Progenitor cell of endocrine pancreas (in vitro differentiated cells): ENCODE data around the gene LZTFL1. TPM values are rescaled to one million over a fixed set of nuclear protein-coding genes. Genes with fewer than 3 reads are reported as not detected.

Experiments
- DNase-seq: peaks from one replicate; pipeline ENCODE4 v3.0.0; 2021; ENCODE audit warnings: low spot score; ENCODE audit not compliant: unreplicated experiment
- H3K27ac Mint-ChIP-seq: 2 replicates; pipeline ENCODE4 v1.8.0; 2021; ENCODE audit warnings: mild to moderate bottlenecking, moderate library complexity, mixed read lengths
- H3K27me3 Mint-ChIP-seq: 2 replicates; pipeline ENCODE4 v1.8.0; 2021; ENCODE audit warnings: mixed read lengths
- H3K36me3 Mint-ChIP-seq: 2 replicates; pipeline ENCODE4 v1.8.0; 2022; ENCODE audit warnings: mixed read lengths; ENCODE audit not compliant: insufficient read depth
- H3K4me1 Mint-ChIP-seq: 2 replicates; pipeline ENCODE4 v1.8.0; 2021; ENCODE audit warnings: low read depth, mixed read lengths
- H3K4me3 Mint-ChIP-seq: 2 replicates; pipeline ENCODE4 v1.8.0; 2021; ENCODE audit warnings: low read depth, mild to moderate bottlenecking, moderate library complexity, mixed read lengths
- H3K9me3 Mint-ChIP-seq: 2 replicates; pipeline ENCODE4 v1.8.0; 2021; ENCODE audit warnings: low read depth, mixed read lengths
- CTCF ChIP-seq: fragments of 200-600 bp; sonication (generic); IDR thresholded peaks from one replicate; pipeline ENCODE4 v1.5.0; 2021; ENCODE audit warnings: antibody characterized with exemption, mild to moderate bottlenecking; ENCODE audit not compliant: unreplicated experiment
- total RNA-seq: library from RNA; stranded (reverse); gene quantifications from 2 replicates; pipeline ENCODE4 v1.2.1, GENCODE V29; 2021

Gene LZTFL1
- total RNA-seq, 1 donor from 2014 or later: 28.1 TPM

DNA sequence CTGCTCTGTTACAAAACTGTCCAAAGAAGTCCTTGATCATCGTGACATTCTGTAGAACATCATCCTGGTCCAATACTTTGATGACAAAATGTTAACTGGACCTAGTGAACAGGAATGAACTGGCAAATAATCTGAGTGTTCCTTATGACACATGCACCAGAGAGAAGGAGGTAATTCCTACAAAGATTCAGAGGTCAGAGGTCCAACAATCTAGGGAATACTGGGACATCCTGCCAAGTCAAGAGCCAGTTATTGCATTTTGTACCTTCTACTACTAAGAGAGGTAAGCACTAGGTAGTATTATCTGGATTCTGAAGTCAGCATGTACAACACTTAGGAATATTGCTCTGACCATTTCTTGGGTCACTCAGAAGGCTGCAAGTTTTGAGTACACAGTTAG lies 20.8 kb downstream of the LZTFL1 start:
- Mint-ChIP-seq H3K27me3 (no peaks in the 10 kb centered on the region), H3K4me1 (no peaks in the 10 kb centered on the region), H3K27ac (no peak overlapping the region), H3K9me3 (peaks cover 6% of the 10 kb centered on the region), H3K4me3 (no peak overlapping the region), H3K36me3 (peaks cover 13% of the 10 kb centered on the region)
- no peak for TF ChIP-seq CTCF
- no peak for DNase-seq

DNA sequence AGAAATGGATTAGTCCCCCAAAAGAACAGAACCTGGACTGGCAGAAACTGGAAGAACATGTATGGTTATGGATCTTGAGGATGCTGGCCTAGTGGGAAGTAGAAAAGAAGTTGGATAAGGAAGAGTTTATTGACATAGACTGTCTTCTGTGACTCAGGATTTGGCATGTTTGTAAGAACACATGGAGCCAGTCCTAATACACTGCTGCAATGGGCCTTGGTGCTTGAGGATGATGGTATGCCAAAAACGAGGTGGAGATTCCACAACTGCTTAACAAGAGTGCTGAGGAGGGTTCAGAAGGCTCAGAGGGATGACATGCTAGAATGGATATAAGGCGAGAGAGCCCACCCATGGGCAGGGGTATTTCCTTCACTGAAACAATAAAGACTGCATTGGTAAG lies 22.4 kb downstream of the LZTFL1 start:
- no peak overlapping the region for H3K27ac Mint-ChIP-seq
- no peak for TF ChIP-seq CTCF
- no peak overlapping the region for H3K4me3 Mint-ChIP-seq
- H3K36me3 Mint-ChIP-seq: peaks cover 14% of the 10 kb centered on the region
- H3K9me3 Mint-ChIP-seq: peaks cover 6% of the 10 kb centered on the region
- H3K4me1 Mint-ChIP-seq: no peaks in the 10 kb centered on the region
- no peak for DNase-seq
- no peaks in the 10 kb centered on the region for H3K27me3 Mint-ChIP-seq

- no peaks in the 10 kb centered on the region for H3K4me1 Mint-ChIP-seq
- H3K27ac Mint-ChIP-seq: no peak overlapping the region
- peaks cover 14% of the 10 kb centered on the region for H3K36me3 Mint-ChIP-seq
- TF ChIP-seq CTCF: no peak
- no peak for DNase-seq
- no peaks in the 10 kb centered on the region for H3K27me3 Mint-ChIP-seq
- H3K4me3 Mint-ChIP-seq: no peak overlapping the region
- peaks cover 6% of the 10 kb centered on the region for H3K9me3 Mint-ChIP-seq
Observed at GRCh38 chr3:45817831-45818522, 23.9 kb downstream of the LZTFL1 start.

- Mint-ChIP-seq H3K9me3 (peaks cover 6% of the 10 kb centered on the region), H3K4me1 (no peaks in the 10 kb centered on the region), H3K27me3 (no peaks in the 10 kb centered on the region), H3K27ac (no peak overlapping the region), H3K4me3 (no peak overlapping the region), H3K36me3 (peaks cover 13% of the 10 kb centered on the region)
- no peak for DNase-seq
- TF ChIP-seq CTCF: no peak
Observed at GRCh38 chr3:45816544-45816943, 25.4 kb downstream of the LZTFL1 start.

DNA sequence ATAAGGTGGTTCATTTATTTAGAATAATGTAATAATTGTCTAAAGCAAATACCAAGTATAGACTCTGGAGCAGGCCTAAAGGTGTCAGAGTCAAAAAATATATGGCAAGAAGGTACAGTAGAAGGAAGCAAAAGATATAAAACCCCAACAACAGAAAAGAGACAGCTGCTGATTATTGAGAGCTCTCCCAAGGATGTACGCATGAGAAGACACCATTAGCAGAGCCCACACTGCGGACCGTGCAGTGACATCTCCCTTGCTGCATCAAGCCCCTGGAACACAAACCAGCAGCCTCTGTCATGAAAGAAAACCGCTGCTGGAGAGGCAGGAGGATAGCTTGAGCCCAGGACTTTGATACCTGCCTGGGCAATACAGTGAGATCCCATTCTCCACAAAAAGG lies 27.6 kb downstream of the LZTFL1 start:
- Mint-ChIP-seq H3K4me1 (no peaks in the 10 kb centered on the region), H3K9me3 (peaks cover 6% of the 10 kb centered on the region), H3K36me3 (peaks cover 10% of the 10 kb centered on the region), H3K27ac (no peak overlapping the region), H3K4me3 (no peak overlapping the region), H3K27me3 (no peaks in the 10 kb centered on the region)
- no peak for DNase-seq
- TF ChIP-seq CTCF: no peak
